ENCODE measurements around the gene CYP2W1.
A peak's percentile ranks its signal among the peaks of the same experiment; 100 is the strongest.
"Not testable (repeated sequence)": the region's sequence is repeated elsewhere in the genome, so short reads cannot be mapped to it uniquely, and the experiment has no call there.

The CYP2W1 gene

DNA sequence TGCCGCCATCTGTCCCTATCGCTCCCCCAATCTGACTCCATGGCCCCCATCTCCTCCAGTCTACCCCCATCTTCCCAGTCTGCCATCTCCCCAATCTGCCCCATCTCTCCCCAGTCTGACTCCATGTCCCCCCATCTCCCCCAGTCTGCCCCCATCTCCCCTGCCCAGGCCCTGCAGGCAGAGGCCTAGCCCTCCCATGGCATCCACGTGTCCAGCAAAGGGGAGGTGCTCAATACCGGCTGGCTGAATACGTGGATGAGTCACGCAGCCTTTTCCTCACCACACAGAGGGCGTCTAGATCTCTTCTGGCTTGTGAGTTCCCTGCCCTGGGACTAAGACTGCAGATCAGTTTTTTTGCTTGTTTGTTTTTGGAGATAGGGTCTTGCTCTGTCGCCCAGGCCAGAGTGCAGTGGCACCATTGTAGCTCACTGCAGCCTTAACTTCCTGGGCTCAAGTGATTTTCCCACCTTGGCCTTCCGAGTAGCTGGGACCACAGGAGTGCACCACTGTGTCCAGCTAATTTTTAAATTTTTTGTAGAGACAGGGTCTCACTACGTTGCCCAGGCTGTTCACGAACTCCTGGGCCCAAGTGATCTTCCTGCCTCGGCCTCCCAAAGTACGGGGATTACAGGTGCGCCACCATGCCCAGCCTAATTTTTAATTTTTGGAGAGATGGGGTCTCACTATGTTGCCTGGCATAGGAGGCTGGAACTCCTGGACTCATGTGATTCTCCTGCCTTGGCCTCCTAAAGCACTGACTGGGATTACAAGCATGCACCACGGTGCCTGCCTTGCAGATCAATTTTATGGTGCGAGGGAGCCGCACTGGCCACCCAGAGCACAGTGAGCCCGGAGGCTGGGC is 46.0 kb downstream of the CYP2W1 start:
- Histone ChIP-seq H3K36me3 (ENCODE audit: control insufficient read depth in 2 of 2, insufficient read depth in 2 of 2, low read length in 2 of 2) (peaks cover 5 to 9% of the 10 kb centered on the region in 2 donors), H3K27ac (ENCODE audit: low read length) (peak overlapping the region; percentile 95), H3K9me3 (ENCODE audit: control insufficient read depth in 2 of 2, low read length in 2 of 2) (no peaks in the 10 kb centered on the region), H3K9ac (ENCODE audit: low read length in 2 of 2) (peak overlapping the region; percentile 68 to 88), H3K4me1 (ENCODE audit: control insufficient read depth, insufficient read depth, low read length) (peaks cover 29% of the 10 kb centered on the region), H3K27me3 (ENCODE audit: control insufficient read depth in 1 of 2, insufficient read depth in 2 of 2, low read length in 2 of 2) (no peaks in the 10 kb centered on the region), H3K4me3 (ENCODE audit: low read length in 2 of 2) (peak overlapping the region; percentile 49 to 78)

DNA sequence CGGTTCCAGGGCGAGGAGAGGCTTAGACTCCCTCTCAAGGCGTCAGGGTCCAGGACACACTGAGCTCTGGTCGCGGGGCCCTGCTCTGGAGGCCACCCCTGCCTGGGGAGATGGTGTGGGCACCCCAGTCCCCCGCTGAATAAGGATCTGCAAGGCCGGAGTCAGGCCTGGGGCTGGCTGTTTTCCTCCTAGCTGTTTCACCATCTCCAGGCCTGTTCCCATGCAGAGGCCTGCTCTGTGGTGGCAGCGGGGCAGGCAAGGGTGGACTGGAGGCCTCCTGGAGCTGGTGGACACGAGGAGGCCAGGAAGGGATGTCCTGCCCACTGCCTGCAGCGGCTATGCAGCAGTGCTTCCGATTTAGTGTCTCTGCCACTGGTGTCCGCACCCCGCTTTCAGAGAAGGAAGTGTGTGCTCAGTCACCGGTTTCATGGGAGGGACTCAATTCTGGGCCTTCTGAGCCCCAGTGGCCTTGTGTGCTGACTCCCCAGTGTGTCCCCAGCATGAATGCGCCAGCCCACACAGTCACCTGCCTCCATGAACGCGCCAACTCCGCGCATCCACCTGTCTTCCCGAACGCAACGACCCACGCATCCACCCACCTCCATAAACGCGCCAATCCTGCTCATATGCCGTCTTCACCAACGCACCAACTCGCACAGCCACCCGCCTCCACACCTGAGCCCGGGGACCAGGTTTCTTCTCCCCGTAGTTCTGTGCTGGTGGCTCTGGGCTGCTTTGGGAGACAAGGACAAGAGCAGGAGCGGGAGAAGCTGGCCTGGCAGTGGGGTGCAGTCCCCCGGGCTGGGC is 46.9 kb downstream of the CYP2W1 start:
- Histone ChIP-seq H3K36me3 (ENCODE audit: control insufficient read depth in 2 of 2, insufficient read depth in 2 of 2, low read length in 2 of 2) (peaks cover 5 to 7% of the 10 kb centered on the region in 2 donors), H3K4me3 (ENCODE audit: low read length in 2 of 2) (no peak overlapping the region), H3K9me3 (ENCODE audit: control insufficient read depth in 2 of 2, low read length in 2 of 2) (no peaks in the 10 kb centered on the region), H3K27me3 (ENCODE audit: control insufficient read depth in 1 of 2, insufficient read depth in 2 of 2, low read length in 2 of 2) (no peaks in the 10 kb centered on the region), H3K9ac (ENCODE audit: low read length in 2 of 2) (no peak overlapping the region), H3K27ac (ENCODE audit: low read length) (peak overlapping the region; percentile 95), H3K4me1 (ENCODE audit: control insufficient read depth, insufficient read depth, low read length) (peaks cover 29% of the 10 kb centered on the region)

DNA sequence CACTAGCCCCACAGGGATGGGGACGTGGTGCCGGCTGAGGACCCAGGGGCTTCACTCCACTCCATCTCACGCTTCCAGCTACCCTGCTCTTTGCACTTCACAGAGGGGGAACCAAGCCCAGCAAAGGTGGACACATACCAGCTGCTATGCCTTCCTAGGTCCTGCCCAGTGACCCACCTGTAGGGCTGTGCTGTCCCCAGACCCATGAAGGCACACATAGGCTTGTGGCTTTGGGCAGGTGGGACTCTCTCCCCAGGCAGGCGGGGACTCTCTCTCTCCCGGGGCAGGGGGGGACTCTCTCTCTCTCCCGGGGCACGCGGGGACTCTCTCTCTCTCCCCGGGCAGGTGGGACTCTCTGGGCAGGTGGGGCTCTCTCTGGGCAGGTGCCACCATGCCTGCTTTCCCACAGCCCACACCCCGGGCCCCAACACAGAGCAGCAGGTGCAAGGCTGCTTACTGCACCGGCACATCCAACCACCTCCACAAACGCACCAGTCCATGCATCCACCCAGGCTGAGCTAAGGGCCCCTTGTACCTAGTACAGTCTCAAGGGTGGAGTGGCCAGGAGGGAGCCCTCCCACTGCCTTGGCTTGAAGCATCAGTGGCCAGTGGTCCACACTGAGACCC is 47.6 kb downstream of the CYP2W1 start:
- H3K27me3 ChIP-seq (ENCODE audit: control insufficient read depth in 1 of 2, insufficient read depth in 2 of 2, low read length in 2 of 2): no peaks in the 10 kb centered on the region
- no peak overlapping the region for H3K27ac ChIP-seq (ENCODE audit: low read length)
- H3K4me3 ChIP-seq (ENCODE audit: low read length in 2 of 2): no peak overlapping the region
- peaks cover 28% of the 10 kb centered on the region for H3K4me1 ChIP-seq (ENCODE audit: control insufficient read depth, insufficient read depth, low read length)
- H3K9ac ChIP-seq (ENCODE audit: low read length in 2 of 2): no peak overlapping the region
- H3K36me3 ChIP-seq (ENCODE audit: control insufficient read depth in 2 of 2, insufficient read depth in 2 of 2, low read length in 2 of 2): peaks cover 1 to 5% of the 10 kb centered on the region in 2 donors
- H3K9me3 ChIP-seq (ENCODE audit: control insufficient read depth in 2 of 2, low read length in 2 of 2): no peaks in the 10 kb centered on the region

DNA sequence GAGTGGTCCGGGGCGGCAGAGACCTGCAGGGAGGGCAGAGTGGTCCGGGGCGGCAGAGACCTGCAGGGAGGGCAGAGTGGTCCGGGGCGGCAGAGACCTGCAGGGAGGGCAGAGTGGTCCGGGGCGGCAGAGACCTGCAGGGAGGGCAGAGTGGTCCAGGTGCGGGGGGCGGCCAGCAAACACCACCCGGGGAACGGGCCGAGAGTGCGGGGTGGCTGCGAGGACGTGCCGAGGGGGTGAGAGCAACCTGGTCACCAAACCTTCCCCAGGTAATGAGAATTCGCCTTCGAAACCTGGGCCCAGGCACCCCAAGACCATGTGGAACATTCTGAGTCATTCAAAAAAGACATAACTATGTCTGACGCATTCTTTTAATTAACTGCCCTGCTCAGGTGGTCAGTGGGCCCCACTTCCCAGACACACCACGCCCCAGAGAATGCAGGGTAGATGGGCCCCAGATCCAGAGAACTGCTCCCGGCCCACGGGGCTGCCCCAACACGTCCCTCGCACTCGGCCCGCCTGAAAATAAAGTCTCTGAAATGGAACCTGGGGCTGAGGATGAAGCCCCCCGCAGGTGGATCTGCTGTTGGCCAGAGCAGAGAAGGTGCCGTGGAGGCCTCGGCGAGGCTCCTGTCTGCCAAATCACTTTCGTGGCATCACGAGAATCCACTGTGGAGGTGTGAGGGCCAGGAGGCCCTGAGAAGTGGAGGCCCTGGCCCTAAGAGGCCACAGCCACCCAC is 48.9 kb downstream of the CYP2W1 start:
- no peak overlapping the region for H3K9ac ChIP-seq (ENCODE audit: low read length in 2 of 2)
- H3K4me3 ChIP-seq (ENCODE audit: low read length in 2 of 2): no peak overlapping the region
- no peaks in the 10 kb centered on the region for H3K9me3 ChIP-seq (ENCODE audit: control insufficient read depth in 2 of 2, low read length in 2 of 2)
- H3K4me1 ChIP-seq (ENCODE audit: control insufficient read depth, insufficient read depth, low read length): peaks cover 17% of the 10 kb centered on the region
- no peaks in the 10 kb centered on the region for H3K27me3 ChIP-seq (ENCODE audit: control insufficient read depth in 1 of 2, insufficient read depth in 2 of 2, low read length in 2 of 2)
- no peak overlapping the region for H3K27ac ChIP-seq (ENCODE audit: low read length)
- H3K36me3 ChIP-seq (ENCODE audit: control insufficient read depth in 2 of 2, insufficient read depth in 2 of 2, low read length in 2 of 2): no peaks in the 10 kb centered on the region

DNA sequence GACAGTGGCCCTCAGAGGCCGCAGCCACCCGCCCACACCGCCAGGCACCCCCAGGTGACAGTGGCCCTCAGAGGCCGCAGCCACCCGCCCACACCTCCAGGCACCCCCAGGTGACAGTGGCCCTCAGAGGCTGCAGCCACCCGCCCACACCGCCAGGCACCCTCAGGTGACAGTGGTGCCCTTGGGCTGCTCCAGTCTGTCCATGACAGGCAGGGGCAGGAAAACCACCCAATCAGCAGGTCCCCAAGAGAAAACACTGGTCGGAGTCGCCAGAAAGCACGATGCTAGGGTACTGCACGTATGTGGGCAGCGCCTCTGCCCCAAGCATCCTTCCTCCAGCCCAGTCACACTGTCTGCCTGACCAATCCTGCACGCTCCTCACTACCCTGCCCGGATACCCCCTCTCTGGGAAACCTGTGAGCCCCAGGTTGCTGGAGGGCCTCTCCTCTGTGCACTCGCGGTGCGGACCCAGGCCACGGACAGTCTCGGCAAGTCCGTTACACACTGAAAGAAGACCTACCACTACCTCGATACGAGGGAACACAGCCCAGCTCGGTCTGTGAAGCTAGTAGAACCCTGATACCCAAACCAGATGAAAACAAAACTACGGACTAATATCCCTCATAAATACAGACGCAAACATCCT is 49.7 kb downstream of the CYP2W1 start:
- Histone ChIP-seq H3K4me3 (ENCODE audit: low read length in 2 of 2) (no peak overlapping the region), H3K27me3 (ENCODE audit: control insufficient read depth in 1 of 2, insufficient read depth in 2 of 2, low read length in 2 of 2) (no peaks in the 10 kb centered on the region), H3K27ac (ENCODE audit: low read length) (no peak overlapping the region), H3K9me3 (ENCODE audit: control insufficient read depth in 2 of 2, low read length in 2 of 2) (no peaks in the 10 kb centered on the region), H3K36me3 (ENCODE audit: control insufficient read depth in 2 of 2, insufficient read depth in 2 of 2, low read length in 2 of 2) (no peaks in the 10 kb centered on the region), H3K4me1 (ENCODE audit: control insufficient read depth, insufficient read depth, low read length) (peaks cover 11% of the 10 kb centered on the region), H3K9ac (ENCODE audit: low read length in 2 of 2) (no peak overlapping the region)

DNA sequence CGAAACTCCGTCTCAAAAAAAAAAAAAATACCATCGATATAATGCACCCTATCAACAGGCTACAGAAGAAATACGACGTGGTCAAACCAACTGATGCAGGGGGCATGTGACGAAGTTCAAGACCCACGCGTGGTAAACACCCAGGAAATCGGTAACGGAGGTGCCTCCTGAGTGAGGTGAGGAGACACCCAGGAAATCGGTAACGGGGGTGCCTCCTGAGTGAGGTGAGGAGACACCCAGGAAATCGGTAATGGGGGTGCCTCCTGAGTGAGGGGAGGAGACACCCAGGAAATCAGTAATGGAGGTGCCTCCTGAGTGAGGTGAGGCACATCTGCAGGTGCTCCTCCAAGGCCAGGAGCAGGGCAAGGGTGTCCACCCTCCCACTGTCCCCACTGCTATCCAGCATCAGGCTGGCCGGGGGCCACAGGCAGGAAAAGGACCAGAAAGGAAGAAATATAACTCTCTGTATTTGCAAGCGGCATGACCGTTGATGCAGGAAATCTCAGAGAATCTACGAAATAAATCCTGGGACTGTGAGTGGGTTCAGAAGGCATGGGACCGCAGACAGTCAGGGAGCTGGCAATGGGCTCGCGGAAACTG is 50.7 kb downstream of the CYP2W1 start:
- H3K4me3 ChIP-seq (ENCODE audit: low read length in 2 of 2): no peak overlapping the region
- no peaks in the 10 kb centered on the region for H3K36me3 ChIP-seq (ENCODE audit: control insufficient read depth in 2 of 2, insufficient read depth in 2 of 2, low read length in 2 of 2)
- H3K27ac ChIP-seq (ENCODE audit: low read length): no peak overlapping the region
- H3K27me3 ChIP-seq (ENCODE audit: control insufficient read depth in 1 of 2, insufficient read depth in 2 of 2, low read length in 2 of 2): no peaks in the 10 kb centered on the region
- H3K9ac ChIP-seq (ENCODE audit: low read length in 2 of 2): no peak overlapping the region
- peaks cover 9% of the 10 kb centered on the region for H3K4me1 ChIP-seq (ENCODE audit: control insufficient read depth, insufficient read depth, low read length)
- no peaks in the 10 kb centered on the region for H3K9me3 ChIP-seq (ENCODE audit: control insufficient read depth in 2 of 2, low read length in 2 of 2)

DNA sequence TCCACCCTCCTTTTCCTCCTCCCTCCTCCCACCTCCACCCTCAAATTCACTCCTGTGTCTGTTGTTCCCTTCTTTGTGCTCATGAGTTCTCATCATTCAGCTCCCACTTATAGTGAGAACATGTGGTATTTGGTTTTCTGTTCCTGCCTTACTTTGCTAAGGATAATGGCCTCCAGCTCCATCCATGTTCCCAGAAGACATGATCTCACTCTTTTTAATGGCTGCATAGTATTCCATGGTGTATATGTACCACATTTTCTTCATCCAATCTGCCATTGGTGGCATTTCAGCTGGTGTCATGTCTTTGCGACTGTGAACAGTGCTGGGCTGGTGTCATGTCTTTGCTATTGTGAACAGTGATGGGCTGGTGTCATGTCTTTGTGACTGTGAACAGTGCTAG is 51.8 kb downstream of the CYP2W1 start:
- not testable (repeated sequence) for H3K36me3 ChIP-seq (ENCODE audit: control insufficient read depth in 2 of 2, insufficient read depth in 2 of 2, low read length in 2 of 2); H3K4me1 ChIP-seq (ENCODE audit: control insufficient read depth, insufficient read depth, low read length); H3K27ac ChIP-seq (ENCODE audit: low read length); H3K9me3 ChIP-seq (ENCODE audit: control insufficient read depth in 2 of 2, low read length in 2 of 2); H3K9ac ChIP-seq (ENCODE audit: low read length in 2 of 2); H3K27me3 ChIP-seq (ENCODE audit: control insufficient read depth in 1 of 2, insufficient read depth in 2 of 2, low read length in 2 of 2); H3K4me3 ChIP-seq (ENCODE audit: low read length in 2 of 2)

DNA sequence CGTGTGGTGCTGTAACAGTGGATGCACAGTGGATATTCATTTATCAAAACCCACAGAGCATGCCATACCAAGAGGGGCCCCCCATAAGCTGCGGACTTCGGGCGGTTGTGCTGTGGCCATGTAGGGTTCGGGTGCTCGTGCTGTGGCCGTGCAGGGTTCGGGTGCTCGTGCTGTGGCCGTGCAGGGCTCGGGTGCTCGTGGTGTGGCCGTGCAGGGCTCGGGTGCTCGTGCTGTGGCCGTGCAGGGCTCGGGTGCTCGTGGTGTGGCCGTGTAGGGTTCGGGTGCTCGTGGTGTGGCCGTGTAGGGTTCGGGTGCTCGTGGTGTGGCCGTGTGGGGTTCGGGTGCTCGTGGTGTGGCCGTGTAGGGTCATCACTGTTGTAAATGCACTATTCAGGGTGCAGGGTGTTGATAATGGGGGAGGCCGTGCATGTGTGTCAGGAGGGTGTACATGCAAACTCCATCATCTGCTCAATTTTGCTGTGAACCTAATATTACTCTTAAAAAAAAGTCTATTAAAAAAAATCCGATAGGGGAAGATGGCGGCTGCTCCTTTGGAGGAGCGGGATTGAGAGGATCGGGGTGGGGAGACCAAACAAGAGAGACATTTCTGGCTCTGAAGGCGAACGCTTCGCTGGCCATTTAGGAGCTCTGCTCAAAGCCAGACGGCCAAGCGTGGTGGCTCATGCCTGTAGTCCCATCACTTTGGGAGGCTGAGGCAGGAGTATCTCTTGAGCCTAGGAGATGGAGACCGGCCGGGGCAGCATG is 53.4 kb downstream of the CYP2W1 start:
- not testable (repeated sequence) for H3K27me3 ChIP-seq (ENCODE audit: control insufficient read depth in 1 of 2, insufficient read depth in 2 of 2, low read length in 2 of 2); H3K4me3 ChIP-seq (ENCODE audit: low read length in 2 of 2); H3K9me3 ChIP-seq (ENCODE audit: control insufficient read depth in 2 of 2, low read length in 2 of 2); H3K27ac ChIP-seq (ENCODE audit: low read length); H3K9ac ChIP-seq (ENCODE audit: low read length in 2 of 2); H3K4me1 ChIP-seq (ENCODE audit: control insufficient read depth, insufficient read depth, low read length); H3K36me3 ChIP-seq (ENCODE audit: control insufficient read depth in 2 of 2, insufficient read depth in 2 of 2, low read length in 2 of 2)
